PFSK-1 (cell line): ENCODE data around the gene PCBP4.

Source experiments
- FOXP2 ChIP-seq: optimal IDR thresholded peaks from 2 replicates; pipeline ENCODE3; 2011; ENCODE audit warnings: borderline replicate concordance, control low read depth, inconsistent platforms; ENCODE audit not compliant: insufficient read depth; ENCODE audit errors: extremely low read length, extremely low read depth
- POLR2AphosphoS5 ChIP-seq: IDR thresholded peaks from 2 replicates; pipeline ENCODE4 v1.6.1; 2012; ENCODE audit warnings: low read depth, mild to moderate bottlenecking, control low read depth, low read length, moderate library complexity
- SIN3A ChIP-seq: IDR thresholded peaks from 2 replicates; pipeline ENCODE4 v1.6.1; 2012; ENCODE audit warnings: mild to moderate bottlenecking, low read length, moderate library complexity, borderline replicate concordance; ENCODE audit not compliant: insufficient read depth
- TAF1 ChIP-seq: IDR thresholded peaks from 2 replicates; pipeline ENCODE4 v1.6.1; 2012; ENCODE audit warnings: low read length, control low read depth, borderline replicate concordance; ENCODE audit not compliant: insufficient read depth
- TF ChIP-seq, protein P1 (sequence below), 2 experiments: IDR thresholded peaks; 2 replicates each; pipeline versions ENCODE4 v1.6.1 to v1.8.0; 2011 to 2012; ENCODE audit warnings: low read depth in 2 of 2, low read length in 2 of 2, control low read depth in 1 of 2, inconsistent platforms in 1 of 2, mild to moderate bottlenecking in 1 of 2, moderate library complexity in 1 of 2; ENCODE audit not compliant: insufficient read depth in 1 of 2

DNA sequence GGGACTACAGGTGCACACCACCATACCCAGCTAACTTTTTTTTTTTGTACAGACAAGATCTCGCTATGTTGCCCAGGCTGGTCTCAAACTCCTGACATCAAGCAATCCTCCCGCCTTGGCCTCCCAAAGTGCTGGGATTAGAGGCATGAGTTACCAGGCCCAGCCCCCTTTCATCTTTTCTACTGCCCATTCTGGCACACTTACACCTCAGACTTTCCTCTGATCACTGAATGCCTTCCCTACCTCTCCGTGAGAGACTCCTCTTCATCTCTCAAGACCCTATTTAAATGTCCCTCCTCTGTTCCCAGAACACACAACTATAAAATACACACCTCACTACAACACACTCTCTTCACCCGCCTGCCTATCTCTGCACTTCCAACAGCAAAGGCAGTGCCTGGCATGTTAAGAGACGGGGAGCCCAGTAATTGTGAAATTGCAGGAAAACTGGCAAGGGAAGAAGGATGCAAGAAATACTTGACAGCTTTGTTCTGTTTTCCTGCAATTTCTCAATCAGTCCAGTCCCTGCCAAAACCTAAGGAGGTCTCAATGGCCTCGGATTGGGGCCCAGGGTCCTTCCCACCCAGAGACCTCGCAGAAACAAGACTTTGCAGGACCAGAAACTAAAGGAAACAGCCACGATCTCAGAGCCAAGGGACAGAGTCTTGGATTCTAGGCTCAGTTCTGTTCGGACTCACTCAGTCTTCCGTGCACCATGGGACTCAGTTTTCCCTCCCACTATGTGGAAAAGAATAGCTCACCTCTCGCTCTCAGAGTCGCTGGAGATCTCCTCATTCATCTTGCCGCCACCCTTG lies 26.4 kb downstream of the PCBP4 start:
- TF ChIP-seq FOXP2 (no peak), SIN3A (no peak), POLR2AphosphoS5 (no peak), TAF1 (no peak)
- TF ChIP-seq, protein P1, sequence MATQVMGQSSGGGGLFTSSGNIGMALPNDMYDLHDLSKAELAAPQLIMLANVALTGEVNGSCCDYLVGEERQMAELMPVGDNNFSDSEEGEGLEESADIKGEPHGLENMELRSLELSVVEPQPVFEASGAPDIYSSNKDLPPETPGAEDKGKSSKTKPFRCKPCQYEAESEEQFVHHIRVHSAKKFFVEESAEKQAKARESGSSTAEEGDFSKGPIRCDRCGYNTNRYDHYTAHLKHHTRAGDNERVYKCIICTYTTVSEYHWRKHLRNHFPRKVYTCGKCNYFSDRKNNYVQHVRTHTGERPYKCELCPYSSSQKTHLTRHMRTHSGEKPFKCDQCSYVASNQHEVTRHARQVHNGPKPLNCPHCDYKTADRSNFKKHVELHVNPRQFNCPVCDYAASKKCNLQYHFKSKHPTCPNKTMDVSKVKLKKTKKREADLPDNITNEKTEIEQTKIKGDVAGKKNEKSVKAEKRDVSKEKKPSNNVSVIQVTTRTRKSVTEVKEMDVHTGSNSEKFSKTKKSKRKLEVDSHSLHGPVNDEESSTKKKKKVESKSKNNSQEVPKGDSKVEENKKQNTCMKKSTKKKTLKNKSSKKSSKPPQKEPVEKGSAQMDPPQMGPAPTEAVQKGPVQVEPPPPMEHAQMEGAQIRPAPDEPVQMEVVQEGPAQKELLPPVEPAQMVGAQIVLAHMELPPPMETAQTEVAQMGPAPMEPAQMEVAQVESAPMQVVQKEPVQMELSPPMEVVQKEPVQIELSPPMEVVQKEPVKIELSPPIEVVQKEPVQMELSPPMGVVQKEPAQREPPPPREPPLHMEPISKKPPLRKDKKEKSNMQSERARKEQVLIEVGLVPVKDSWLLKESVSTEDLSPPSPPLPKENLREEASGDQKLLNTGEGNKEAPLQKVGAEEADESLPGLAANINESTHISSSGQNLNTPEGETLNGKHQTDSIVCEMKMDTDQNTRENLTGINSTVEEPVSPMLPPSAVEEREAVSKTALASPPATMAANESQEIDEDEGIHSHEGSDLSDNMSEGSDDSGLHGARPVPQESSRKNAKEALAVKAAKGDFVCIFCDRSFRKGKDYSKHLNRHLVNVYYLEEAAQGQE (IDR thresholded peaks at IDR 0.05; ENCODE audit: insufficient read depth in 1 of 2, low read depth in 2 of 2, low read length in 2 of 2): no peak
